ENCODE data around the gene LYPD6B.

The LYPD6B gene

DNA sequence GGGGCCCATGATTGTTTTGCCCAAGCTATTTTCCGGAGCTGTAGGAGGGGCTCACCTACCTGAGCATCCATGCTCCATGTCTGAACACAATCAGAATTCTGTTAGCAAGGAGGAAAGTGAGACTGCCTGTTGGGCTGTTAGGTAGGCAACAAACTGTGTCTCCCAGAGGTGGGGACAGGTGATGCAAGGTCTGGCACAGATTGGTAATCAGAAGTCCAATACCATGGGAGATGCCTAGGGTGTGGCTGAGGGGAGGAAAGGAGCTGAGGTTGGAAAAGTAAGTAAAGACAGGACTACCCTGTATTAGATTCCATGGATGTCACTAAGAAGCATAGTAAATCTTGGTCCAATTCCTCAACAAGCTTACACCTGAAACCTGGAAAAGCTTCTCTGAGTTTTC lies 3.0 kb downstream of the LYPD6B start:
- no peak for DNase-seq
- no peak for TF ChIP-seq CTCF (IDR thresholded peaks at IDR 0.05; ENCODE audit: low read depth, low read length)
- H3K4me1 ChIP-seq = no peaks in the 10 kb centered on the region
- no peaks in the 10 kb centered on the region for H3K36me3 ChIP-seq
- H3K27me3 ChIP-seq = peaks cover 20% of the 10 kb centered on the region
- H3K4me3 ChIP-seq (ENCODE audit: low read depth, low read length) = no peak overlapping the region
- no peaks in the 10 kb centered on the region for H3K9me3 ChIP-seq

GRCh38 chr2:149042881-149043280 lies 4.4 kb downstream of the LYPD6B start:
- no peaks in the 10 kb centered on the region for H3K4me1 ChIP-seq
- DNase-seq = no peak
- no peak for TF ChIP-seq CTCF (IDR thresholded peaks at IDR 0.05; ENCODE audit: low read depth, low read length)

DNA sequence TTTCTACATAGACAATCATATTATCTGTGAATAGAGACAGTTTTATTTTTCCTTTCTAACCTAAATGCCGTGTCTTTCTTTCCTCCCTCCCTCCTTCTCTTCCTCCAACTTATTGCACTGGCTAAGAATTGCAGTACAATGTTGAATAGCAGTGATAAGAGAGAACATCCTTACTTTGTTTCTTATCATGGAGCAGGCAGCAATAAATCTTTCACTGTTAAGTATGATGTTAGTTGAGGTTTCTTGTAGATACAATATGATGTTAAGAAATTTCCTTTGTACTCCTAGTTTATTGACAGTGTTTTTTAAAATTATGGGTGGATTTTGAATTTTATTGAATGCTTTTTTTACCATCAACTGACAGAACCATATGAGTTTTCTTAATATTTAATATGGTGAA lies 6.0 kb downstream of the LYPD6B start:
- Histone ChIP-seq H3K4me1 (no peaks in the 10 kb centered on the region), H3K27me3 (peaks cover under 1% of the 10 kb centered on the region; the same call in 1 of the 2 replicates), H3K4me3 (ENCODE audit: low read depth, low read length) (no peak overlapping the region), H3K9me3 (no peaks in the 10 kb centered on the region), H3K36me3 (no peaks in the 10 kb centered on the region)
- TF ChIP-seq CTCF (IDR thresholded peaks at IDR 0.05; ENCODE audit: low read depth, low read length) = no peak
- DNase-seq = no peak

More at GRCh38 chr2:149042881-149043280, 4.4 kb downstream of the LYPD6B start:
- no peak overlapping the region for H3K4me3 ChIP-seq (ENCODE audit: low read depth, low read length)
- H3K36me3 ChIP-seq = no peaks in the 10 kb centered on the region
- H3K27me3 ChIP-seq = peaks cover 16% of the 10 kb centered on the region
- no peaks in the 10 kb centered on the region for H3K9me3 ChIP-seq

DNA sequence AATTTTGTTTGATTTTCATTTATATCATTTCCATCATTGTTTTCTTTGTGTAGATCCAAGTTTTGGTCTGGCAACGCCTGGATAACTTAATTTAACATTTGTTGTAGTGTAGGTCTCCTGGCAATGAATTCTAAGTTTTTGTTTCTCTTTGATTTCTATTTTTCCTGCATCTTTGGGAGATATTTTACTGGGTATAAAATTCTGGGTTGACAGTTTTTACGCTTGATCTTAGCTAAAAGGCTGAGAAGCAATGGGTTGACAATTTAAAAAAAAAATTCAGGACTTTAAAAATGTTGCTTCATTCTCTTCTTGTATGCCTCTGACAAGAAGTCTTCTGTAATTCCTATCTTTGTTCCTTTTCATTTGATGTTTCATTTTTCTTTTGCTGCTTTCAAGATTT lies 8.6 kb downstream of the LYPD6B start:
- no peaks in the 10 kb centered on the region for H3K4me1 ChIP-seq
- no peak for DNase-seq
- no peak overlapping the region for H3K4me3 ChIP-seq (ENCODE audit: low read depth, low read length)
- no peaks in the 10 kb centered on the region for H3K36me3 ChIP-seq
- TF ChIP-seq CTCF (IDR thresholded peaks at IDR 0.05; ENCODE audit: low read depth, low read length) = no peak
- H3K9me3 ChIP-seq = no peaks in the 10 kb centered on the region
- no peaks in the 10 kb centered on the region for H3K27me3 ChIP-seq

DNA sequence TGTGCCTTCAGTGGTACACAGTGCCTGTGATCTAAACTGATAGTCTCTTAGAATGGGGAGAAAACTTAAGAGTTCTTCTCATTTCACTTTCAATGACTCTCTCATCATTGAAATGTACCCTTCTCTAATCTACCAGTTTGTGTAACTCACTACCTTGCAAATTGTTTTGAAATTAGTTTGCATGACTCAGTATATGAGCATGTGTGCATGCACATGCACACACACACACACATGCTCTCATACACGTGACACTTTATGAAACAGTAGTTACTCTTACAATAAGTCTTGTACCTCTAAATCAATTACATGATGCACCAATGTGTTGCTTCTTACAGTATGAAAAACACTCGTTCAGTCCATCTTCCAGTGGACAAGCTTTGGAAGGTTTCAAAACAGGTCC lies 10.6 kb downstream of the LYPD6B start:
- no peak for DNase-seq

GRCh38 chr2:149050188-149050587 lies 11.7 kb downstream of the LYPD6B start:
- Histone ChIP-seq H3K36me3 (no peaks in the 10 kb centered on the region), H3K4me1 (no peaks in the 10 kb centered on the region), H3K4me3 (ENCODE audit: low read depth, low read length) (no peak overlapping the region), H3K27me3 (no peaks in the 10 kb centered on the region), H3K9me3 (no peaks in the 10 kb centered on the region)
- no peak for DNase-seq
- TF ChIP-seq CTCF (IDR thresholded peaks at IDR 0.05; ENCODE audit: low read depth, low read length) = no peak

More for the DNA sequence above, 10.6 kb downstream of the LYPD6B start:
- Histone ChIP-seq H3K36me3 (no peaks in the 10 kb centered on the region), H3K27me3 (no peaks in the 10 kb centered on the region), H3K4me1 (no peaks in the 10 kb centered on the region), H3K4me3 (ENCODE audit: low read depth, low read length) (no peak overlapping the region), H3K9me3 (no peaks in the 10 kb centered on the region)
- no peak for TF ChIP-seq CTCF (IDR thresholded peaks at IDR 0.05; ENCODE audit: low read depth, low read length)

Data from BE2C (cell line).